H7 (cell line): ENCODE results near the gene UNKL. TPM values are rescaled to one million over a fixed set of nuclear protein-coding genes. Genes with fewer than 3 reads are reported as not detected.

Experiments used
- DNase-seq: peaks from one replicate; pipeline ENCODE4 v3.0.0; 2012
- H3K27me3 ChIP-seq: 2 replicates; pipeline ENCODE4 v1.6.0; 2011; ENCODE audit warnings: mild to moderate bottlenecking, low read length; ENCODE audit not compliant: control insufficient read depth, insufficient read depth
- H3K36me3 ChIP-seq: replicated peaks from 2 replicates; pipeline ENCODE4 v1.5.1; 2011; ENCODE audit warnings: low read length; ENCODE audit not compliant: control insufficient read depth, insufficient read depth
- H3K4me3 ChIP-seq: 2 replicates; pipeline ENCODE4 v1.5.1; 2011; ENCODE audit warnings: low read depth, mild to moderate bottlenecking, control low read depth, low read length, moderate library complexity; ENCODE audit not compliant: insufficient read depth
- total RNA-seq: library from RNA; depleted of rRNA; stranded (reverse); fragments of >200 nt; shearing (Covaris generic); gene quantifications from 2 replicates; pipeline ENCODE4 v1.2.3, GENCODE V29; 2014

Gene UNKL
- total RNA-seq, 1 experiment from 2014 or later: 22.0 TPM

- peaks cover 3% of the 10 kb centered on the region for H3K36me3 ChIP-seq
- H3K27me3 ChIP-seq: no peaks in the 10 kb centered on the region
- no peak for DNase-seq
- H3K4me3 ChIP-seq: no peak overlapping the region
Observed at GRCh38 chr16:1451702-1452392, 37.3 kb upstream of the UNKL start.

- peaks cover 3% of the 10 kb centered on the region for H3K36me3 ChIP-seq
- no peaks in the 10 kb centered on the region for H3K27me3 ChIP-seq
- no peak for DNase-seq
- H3K4me3 ChIP-seq: no peak overlapping the region
Observed at GRCh38 chr16:1450841-1451240, 36.3 kb upstream of the UNKL start.

GRCh38 chr16:1450218-1450617 is 35.7 kb upstream of the UNKL start:
- Histone ChIP-seq H3K27me3 (no peaks in the 10 kb centered on the region), H3K4me3 (no peak overlapping the region), H3K36me3 (peaks cover 3% of the 10 kb centered on the region)
- DNase-seq: peak; percentile 90

GRCh38 chr16:1449201-1449788 is 34.8 kb upstream of the UNKL start:
- no peak for DNase-seq

GRCh38 chr16:1448536-1449116 is 34.1 kb upstream of the UNKL start:
- Histone ChIP-seq H3K4me3 (no peak overlapping the region), H3K36me3 (peaks cover 1% of the 10 kb centered on the region), H3K27me3 (no peaks in the 10 kb centered on the region)
- no peak for DNase-seq

More at GRCh38 chr16:1449201-1449788, 34.8 kb upstream of the UNKL start:
- Histone ChIP-seq H3K4me3 (no peak overlapping the region), H3K27me3 (no peaks in the 10 kb centered on the region), H3K36me3 (peaks cover 3% of the 10 kb centered on the region)

GRCh38 chr16:1447965-1448364 is 33.5 kb upstream of the UNKL start:
- DNase-seq: no peak
- H3K4me3 ChIP-seq: no peak overlapping the region
- no peaks in the 10 kb centered on the region for H3K27me3 ChIP-seq
- no peaks in the 10 kb centered on the region; the same call in none of the 2 replicates for H3K36me3 ChIP-seq

- no peak for DNase-seq
- no peaks in the 10 kb centered on the region for H3K27me3 ChIP-seq
- no peak overlapping the region for H3K4me3 ChIP-seq
- no peaks in the 10 kb centered on the region; the same call in none of the 2 replicates for H3K36me3 ChIP-seq
Observed at GRCh38 chr16:1446296-1447080, 32.0 kb upstream of the UNKL start.

GRCh38 chr16:1445518-1446203 is 31.2 kb upstream of the UNKL start:
- H3K4me3 ChIP-seq: no peak overlapping the region
- no peaks in the 10 kb centered on the region for H3K27me3 ChIP-seq
- H3K36me3 ChIP-seq: no peaks in the 10 kb centered on the region; the same call in 1 of the 2 replicates
- DNase-seq: no peak

GRCh38 chr16:1444730-1445517 is 30.4 kb upstream of the UNKL start:
- no peaks in the 10 kb centered on the region for H3K27me3 ChIP-seq
- H3K36me3 ChIP-seq: no peaks in the 10 kb centered on the region; the same call in 1 of the 2 replicates
- no peak overlapping the region for H3K4me3 ChIP-seq
- DNase-seq: no peak

- peak; percentile 79 for DNase-seq
- Histone ChIP-seq H3K27me3 (no peaks in the 10 kb centered on the region), H3K4me3 (no peak within 1 kb of the TSS), H3K36me3 (no peaks in the 10 kb centered on the region; the same call in 1 of the 2 replicates)
Observed at GRCh38 chr16:1443980-1444729, 29.7 kb upstream of the UNKL start, which contains the start of gene CCDC154. TSS of gene CCDC154 (minus strand) at chr16:1444556. CDS start at chr16:1444322, 234 bp downstream.

- H3K4me3 ChIP-seq: no peak overlapping the region
- H3K27me3 ChIP-seq: no peaks in the 10 kb centered on the region
- no peaks in the 10 kb centered on the region; the same call in 1 of the 2 replicates for H3K36me3 ChIP-seq
- peak; percentile 85 for DNase-seq
Observed at GRCh38 chr16:1443403-1443973, 29.0 kb upstream of the UNKL start.

- H3K4me3 ChIP-seq: no peak overlapping the region
- no peaks in the 10 kb centered on the region for H3K27me3 ChIP-seq
- DNase-seq: peak; percentile 78
- H3K36me3 ChIP-seq: no peaks in the 10 kb centered on the region; the same call in 1 of the 2 replicates
Observed at GRCh38 chr16:1442697-1443096, 28.2 kb upstream of the UNKL start.
